IPS-NIHi7 (cell line): ENCODE results near the gene PRKAG2.
"Not testable (repeated sequence)": the region's sequence is repeated elsewhere in the genome, so short reads cannot be mapped to it uniquely, and the experiment has no call there.

ENCODE experiments used
- DNase-seq: peaks from one replicate; pipeline ENCODE4 v3.0.0; 2012; ENCODE audit warnings: mixed read lengths; ENCODE audit errors: extremely low spot score

PRKAG2 gene

GRCh38 chr7:151884312-151885201 is 7.6 kb upstream of the PRKAG2 start:
- no peak for DNase-seq

- DNase-seq = no peak
Measured at GRCh38 chr7:151883857-151884256, 6.9 kb upstream of the PRKAG2 start.

- DNase-seq = no peak
Measured at GRCh38 chr7:151882734-151883133, 5.8 kb upstream of the PRKAG2 start.

GRCh38 chr7:151880688-151881087 is 3.8 kb upstream of the PRKAG2 start:
- no peak for DNase-seq

- no peak for DNase-seq
Measured at GRCh38 chr7:151877911-151878835, 1.3 kb upstream of the PRKAG2 start.

GRCh38 chr7:151875942-151876898 is 695 bp downstream of the PRKAG2 start:
- peak; percentile 77 for DNase-seq

GRCh38 chr7:151874479-151874878 is 2.4 kb downstream of the PRKAG2 start:
- not testable (repeated sequence) for DNase-seq

- DNase-seq = no peak
Measured at GRCh38 chr7:151873402-151873965, 3.4 kb downstream of the PRKAG2 start.

GRCh38 chr7:151872531-151873401 is 4.1 kb downstream of the PRKAG2 start:
- DNase-seq = no peak

GRCh38 chr7:151871904-151872303 is 5.0 kb downstream of the PRKAG2 start:
- no peak for DNase-seq

GRCh38 chr7:151871189-151871735 is 5.7 kb downstream of the PRKAG2 start:
- no peak for DNase-seq

- DNase-seq = no peak
Measured at GRCh38 chr7:151869968-151870918, 6.7 kb downstream of the PRKAG2 start.

- no peak for DNase-seq
Measured at GRCh38 chr7:151869455-151869854, 7.5 kb downstream of the PRKAG2 start.

- no peak for DNase-seq
Measured at GRCh38 chr7:151869109-151869428, 7.8 kb downstream of the PRKAG2 start.

GRCh38 chr7:151868396-151869108 is 8.4 kb downstream of the PRKAG2 start:
- DNase-seq = no peak

- DNase-seq = no peak
Measured at GRCh38 chr7:151867912-151868311, 9.0 kb downstream of the PRKAG2 start.

- DNase-seq = no peak
Measured at GRCh38 chr7:151866761-151867655, 9.9 kb downstream of the PRKAG2 start.
